ENCODE data around the gene LIMS2. TPM values are rescaled to one million over a fixed set of nuclear protein-coding genes. Genes with fewer than 3 reads are reported as not detected.

LIMS2 gene
- total and polyA plus RNA-seq, 2 experiments from 2014 or later, result 32.9 to 48.8 TPM

GRCh38 chr2:127719301-127720218 lies 44.2 kb upstream of the LIMS2 start:
- H3K4me3 ChIP-seq, result no peak overlapping the region
- no peaks in the 10 kb centered on the region for H3K27me3 ChIP-seq
- H3K27ac ChIP-seq, result no peak overlapping the region
- H3K4me1 ChIP-seq (ENCODE audit: low read depth), result peaks cover 17% of the 10 kb centered on the region
- H3K9me3 ChIP-seq (ENCODE audit: low read depth), result no peaks in the 10 kb centered on the region
- H3K36me3 ChIP-seq, result peaks cover 9% of the 10 kb centered on the region
- TF ChIP-seq, protein P1, sequence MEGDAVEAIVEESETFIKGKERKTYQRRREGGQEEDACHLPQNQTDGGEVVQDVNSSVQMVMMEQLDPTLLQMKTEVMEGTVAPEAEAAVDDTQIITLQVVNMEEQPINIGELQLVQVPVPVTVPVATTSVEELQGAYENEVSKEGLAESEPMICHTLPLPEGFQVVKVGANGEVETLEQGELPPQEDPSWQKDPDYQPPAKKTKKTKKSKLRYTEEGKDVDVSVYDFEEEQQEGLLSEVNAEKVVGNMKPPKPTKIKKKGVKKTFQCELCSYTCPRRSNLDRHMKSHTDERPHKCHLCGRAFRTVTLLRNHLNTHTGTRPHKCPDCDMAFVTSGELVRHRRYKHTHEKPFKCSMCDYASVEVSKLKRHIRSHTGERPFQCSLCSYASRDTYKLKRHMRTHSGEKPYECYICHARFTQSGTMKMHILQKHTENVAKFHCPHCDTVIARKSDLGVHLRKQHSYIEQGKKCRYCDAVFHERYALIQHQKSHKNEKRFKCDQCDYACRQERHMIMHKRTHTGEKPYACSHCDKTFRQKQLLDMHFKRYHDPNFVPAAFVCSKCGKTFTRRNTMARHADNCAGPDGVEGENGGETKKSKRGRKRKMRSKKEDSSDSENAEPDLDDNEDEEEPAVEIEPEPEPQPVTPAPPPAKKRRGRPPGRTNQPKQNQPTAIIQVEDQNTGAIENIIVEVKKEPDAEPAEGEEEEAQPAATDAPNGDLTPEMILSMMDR (IDR thresholded peaks at IDR 0.05; ENCODE audit: low read depth, low read length), result no peak
- DNase-seq (ENCODE audit: low read depth in 1 of 2, low spot score in 1 of 2), result no peak

- Histone ChIP-seq H3K4me1 (ENCODE audit: low read depth) (peaks cover 17% of the 10 kb centered on the region), H3K9me3 (ENCODE audit: low read depth) (no peaks in the 10 kb centered on the region), H3K36me3 (peaks cover 9% of the 10 kb centered on the region), H3K27me3 (no peaks in the 10 kb centered on the region), H3K4me3 (no peak overlapping the region), H3K27ac (no peak overlapping the region)
- no peak for DNase-seq (ENCODE audit: low read depth in 1 of 2, low spot score in 1 of 2)
- TF ChIP-seq, protein P1 (IDR thresholded peaks at IDR 0.05; ENCODE audit: low read depth, low read length), result no peak
These were observed 42.9 kb upstream of the LIMS2 start for GRCh38 chr2:127718271-127718670.

GRCh38 chr2:127715778-127716449 lies 40.6 kb upstream of the LIMS2 start:
- no peak overlapping the region for H3K27ac ChIP-seq
- H3K4me1 ChIP-seq (ENCODE audit: low read depth), result no peaks in the 10 kb centered on the region
- no peaks in the 10 kb centered on the region for H3K9me3 ChIP-seq (ENCODE audit: low read depth)
- TF ChIP-seq, protein P1 (IDR thresholded peaks at IDR 0.05; ENCODE audit: low read depth, low read length), result no peak
- no peak overlapping the region for H3K4me3 ChIP-seq
- no peak for DNase-seq (ENCODE audit: low read depth in 1 of 2, low spot score in 1 of 2)
- peaks cover 9% of the 10 kb centered on the region for H3K36me3 ChIP-seq
- no peaks in the 10 kb centered on the region for H3K27me3 ChIP-seq

DNA sequence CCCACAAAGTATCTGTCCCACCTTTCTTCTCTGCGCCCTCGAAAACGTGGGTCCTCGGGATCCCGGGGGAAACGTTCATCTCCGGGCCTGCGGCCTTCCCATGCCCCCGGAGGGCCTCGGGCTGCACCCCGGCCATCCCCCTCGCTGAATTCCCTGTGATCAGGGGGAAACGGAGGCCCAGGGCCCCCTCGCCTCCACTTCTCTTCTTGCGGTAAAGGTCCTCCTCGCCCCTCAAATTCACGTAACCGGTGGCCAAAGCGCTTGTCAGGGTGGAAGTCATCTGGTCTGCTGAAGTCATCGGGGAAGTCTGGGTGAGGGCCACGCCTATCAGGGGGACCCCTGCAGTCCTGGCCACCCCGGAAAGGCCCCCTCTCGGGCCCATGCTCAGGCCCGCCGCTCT lies 38.2 kb upstream of the LIMS2 start:
- H3K4me1 ChIP-seq (ENCODE audit: low read depth), result no peaks in the 10 kb centered on the region
- DNase-seq (ENCODE audit: low read depth in 1 of 2, low spot score in 1 of 2), result no peak
- H3K27me3 ChIP-seq, result no peaks in the 10 kb centered on the region
- TF ChIP-seq, protein P1 (IDR thresholded peaks at IDR 0.05; ENCODE audit: low read depth, low read length), result no peak
- no peaks in the 10 kb centered on the region for H3K9me3 ChIP-seq (ENCODE audit: low read depth)
- no peak overlapping the region for H3K4me3 ChIP-seq
- peaks cover 12% of the 10 kb centered on the region for H3K36me3 ChIP-seq
- no peak overlapping the region for H3K27ac ChIP-seq

DNA sequence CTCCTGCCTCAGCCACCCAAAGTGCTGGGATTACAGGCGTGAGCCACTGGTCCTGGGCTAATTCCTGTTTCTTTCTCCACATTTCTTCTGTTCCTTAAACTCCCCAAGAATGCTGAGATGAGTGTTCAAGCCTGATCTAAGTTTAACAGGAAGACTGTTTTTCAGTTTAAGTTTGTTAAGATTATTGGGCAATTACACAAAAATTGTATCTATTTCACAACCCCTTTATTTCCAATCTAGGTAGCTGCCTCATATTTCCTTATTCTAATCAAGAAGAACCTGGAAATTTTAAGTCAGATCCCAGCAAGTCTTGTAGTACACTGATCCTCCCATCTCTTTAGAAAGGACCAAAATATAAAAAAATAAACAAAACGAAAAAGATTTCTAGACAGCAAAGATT lies 37.7 kb upstream of the LIMS2 start:
- no peaks in the 10 kb centered on the region for H3K4me1 ChIP-seq (ENCODE audit: low read depth)
- peaks cover 17% of the 10 kb centered on the region for H3K36me3 ChIP-seq
- H3K9me3 ChIP-seq (ENCODE audit: low read depth), result no peaks in the 10 kb centered on the region
- DNase-seq (ENCODE audit: low read depth in 1 of 2, low spot score in 1 of 2), result no peak
- no peak overlapping the region for H3K27ac ChIP-seq
- H3K27me3 ChIP-seq, result no peaks in the 10 kb centered on the region
- TF ChIP-seq, protein P1 (IDR thresholded peaks at IDR 0.05; ENCODE audit: low read depth, low read length), result no peak
- H3K4me3 ChIP-seq, result no peak overlapping the region
